Measurements from ENCODE around the gene PEX6.

Gene PEX6, protein sequence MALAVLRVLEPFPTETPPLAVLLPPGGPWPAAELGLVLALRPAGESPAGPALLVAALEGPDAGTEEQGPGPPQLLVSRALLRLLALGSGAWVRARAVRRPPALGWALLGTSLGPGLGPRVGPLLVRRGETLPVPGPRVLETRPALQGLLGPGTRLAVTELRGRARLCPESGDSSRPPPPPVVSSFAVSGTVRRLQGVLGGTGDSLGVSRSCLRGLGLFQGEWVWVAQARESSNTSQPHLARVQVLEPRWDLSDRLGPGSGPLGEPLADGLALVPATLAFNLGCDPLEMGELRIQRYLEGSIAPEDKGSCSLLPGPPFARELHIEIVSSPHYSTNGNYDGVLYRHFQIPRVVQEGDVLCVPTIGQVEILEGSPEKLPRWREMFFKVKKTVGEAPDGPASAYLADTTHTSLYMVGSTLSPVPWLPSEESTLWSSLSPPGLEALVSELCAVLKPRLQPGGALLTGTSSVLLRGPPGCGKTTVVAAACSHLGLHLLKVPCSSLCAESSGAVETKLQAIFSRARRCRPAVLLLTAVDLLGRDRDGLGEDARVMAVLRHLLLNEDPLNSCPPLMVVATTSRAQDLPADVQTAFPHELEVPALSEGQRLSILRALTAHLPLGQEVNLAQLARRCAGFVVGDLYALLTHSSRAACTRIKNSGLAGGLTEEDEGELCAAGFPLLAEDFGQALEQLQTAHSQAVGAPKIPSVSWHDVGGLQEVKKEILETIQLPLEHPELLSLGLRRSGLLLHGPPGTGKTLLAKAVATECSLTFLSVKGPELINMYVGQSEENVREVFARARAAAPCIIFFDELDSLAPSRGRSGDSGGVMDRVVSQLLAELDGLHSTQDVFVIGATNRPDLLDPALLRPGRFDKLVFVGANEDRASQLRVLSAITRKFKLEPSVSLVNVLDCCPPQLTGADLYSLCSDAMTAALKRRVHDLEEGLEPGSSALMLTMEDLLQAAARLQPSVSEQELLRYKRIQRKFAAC

DNA sequence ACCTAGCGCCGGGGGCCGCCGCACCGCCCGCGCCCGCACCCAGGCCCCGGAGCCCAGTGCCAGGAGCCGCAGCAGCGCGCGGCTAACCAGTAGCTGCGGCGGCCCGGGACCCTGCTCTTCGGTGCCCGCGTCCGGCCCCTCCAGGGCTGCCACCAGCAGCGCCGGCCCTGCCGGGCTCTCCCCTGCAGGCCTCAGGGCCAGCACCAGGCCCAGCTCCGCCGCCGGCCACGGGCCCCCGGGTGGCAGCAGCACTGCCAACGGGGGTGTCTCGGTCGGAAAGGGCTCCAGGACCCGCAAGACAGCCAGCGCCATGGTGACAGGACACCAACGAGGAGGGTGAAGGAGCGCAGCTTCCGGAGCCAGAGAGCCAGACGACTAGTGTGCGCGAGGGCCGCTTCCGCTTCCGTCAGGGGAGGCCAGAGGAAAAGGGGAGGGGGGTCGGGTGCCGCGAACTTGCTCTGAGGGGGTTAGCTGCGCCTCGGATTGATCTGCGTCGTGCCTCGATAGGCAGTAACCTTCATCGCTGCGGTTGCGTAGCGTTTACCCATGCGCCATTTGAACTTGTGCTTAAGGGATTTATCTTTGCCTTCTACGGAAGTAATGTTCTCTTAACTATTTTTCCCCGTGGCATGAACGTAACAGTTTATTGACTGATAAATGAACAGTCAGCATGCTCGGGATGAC, at the start of gene PEX6:
Gene PEX6 (minus strand): TSS at position 343 of the 684 bp plus-strand sequence. CDS start 31 bp downstream, at position 312.
- DNase-seq, result peak; percentile 89

DNA sequence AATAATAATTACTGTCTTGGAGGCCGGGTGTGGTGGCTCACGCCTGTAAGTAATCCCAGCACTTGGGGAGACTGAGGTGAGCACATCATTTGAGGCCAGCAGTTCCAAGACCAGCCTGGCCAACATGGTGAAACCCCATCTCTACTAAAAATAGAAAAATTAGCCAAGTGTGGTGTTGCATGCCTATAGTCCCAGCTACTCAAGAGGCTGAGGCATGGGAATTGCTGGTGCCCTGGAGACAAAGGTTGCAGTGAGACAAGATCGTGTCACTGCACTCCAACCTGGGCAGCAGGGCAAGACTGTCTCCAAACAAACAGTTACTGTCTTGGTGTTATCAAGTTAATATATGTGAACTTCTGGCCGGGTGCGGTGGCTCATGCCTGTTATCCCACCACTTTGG, 47.4 kb upstream of the PEX6 start:
- no peak for DNase-seq

DNA sequence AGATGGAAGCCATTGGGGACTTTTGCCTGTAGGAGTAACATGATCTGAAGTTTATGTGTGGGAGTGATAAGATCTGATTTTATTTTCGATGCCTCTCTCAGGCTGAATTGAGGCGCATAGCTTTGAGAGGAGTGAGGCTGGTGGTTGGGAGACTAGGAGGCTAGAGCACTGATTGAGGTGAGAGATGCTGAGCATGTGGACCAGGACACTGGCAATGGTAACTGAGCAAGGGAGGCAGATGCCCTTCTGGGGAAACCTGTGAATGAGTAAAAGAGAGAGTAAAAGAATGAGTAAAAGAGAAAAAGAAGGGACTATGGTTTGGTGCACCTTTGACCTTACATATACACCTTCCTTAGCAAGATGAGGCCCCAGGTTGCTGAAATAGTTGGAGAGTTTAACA, 45.5 kb upstream of the PEX6 start:
- DNase-seq, result no peak

DNA sequence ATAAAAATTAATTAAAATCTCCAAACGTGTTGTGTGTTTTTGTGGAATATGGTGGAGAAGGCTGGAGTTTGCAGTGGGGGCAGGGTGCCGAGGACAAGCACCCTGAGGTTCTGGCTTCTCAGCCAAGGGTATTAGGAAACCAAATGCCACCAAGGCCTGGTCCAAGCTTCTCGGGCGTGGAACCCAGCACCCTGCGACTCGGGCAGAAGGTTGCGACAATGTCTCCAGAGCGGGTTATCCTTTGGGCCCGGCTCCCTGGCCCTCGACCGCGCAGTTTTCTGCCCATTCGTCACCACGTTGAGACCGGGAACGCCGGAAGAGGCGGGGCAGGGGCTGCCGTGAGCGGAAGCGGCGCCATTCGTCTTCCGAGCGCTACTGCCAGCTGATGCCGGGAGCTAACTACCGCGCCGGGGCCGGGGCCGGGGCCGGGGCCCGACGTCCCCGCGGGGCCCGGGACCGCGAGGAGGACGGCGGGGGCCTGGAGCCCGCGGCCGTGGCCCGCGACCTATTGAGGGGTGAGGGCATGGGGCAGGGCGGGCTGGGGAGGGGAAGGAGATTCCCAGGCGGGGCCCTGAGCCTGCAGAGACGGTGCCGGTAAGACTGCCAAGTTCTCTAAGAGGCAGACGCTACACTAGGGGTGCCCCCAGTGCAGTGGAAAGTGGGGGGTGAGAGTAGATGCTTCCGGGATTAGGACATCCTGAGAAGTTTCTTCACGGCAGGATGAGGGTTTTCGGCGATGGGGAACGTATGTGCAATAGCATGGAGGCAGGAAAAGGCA, 42.5 kb upstream of the PEX6 start, which contains the start of gene RRP36:
Gene RRP36 (plus strand): TSS at position 354 of the 778 bp plus-strand sequence. CDS start 32 bp downstream, at position 386.
- DNase-seq, result peak; percentile 78

DNA sequence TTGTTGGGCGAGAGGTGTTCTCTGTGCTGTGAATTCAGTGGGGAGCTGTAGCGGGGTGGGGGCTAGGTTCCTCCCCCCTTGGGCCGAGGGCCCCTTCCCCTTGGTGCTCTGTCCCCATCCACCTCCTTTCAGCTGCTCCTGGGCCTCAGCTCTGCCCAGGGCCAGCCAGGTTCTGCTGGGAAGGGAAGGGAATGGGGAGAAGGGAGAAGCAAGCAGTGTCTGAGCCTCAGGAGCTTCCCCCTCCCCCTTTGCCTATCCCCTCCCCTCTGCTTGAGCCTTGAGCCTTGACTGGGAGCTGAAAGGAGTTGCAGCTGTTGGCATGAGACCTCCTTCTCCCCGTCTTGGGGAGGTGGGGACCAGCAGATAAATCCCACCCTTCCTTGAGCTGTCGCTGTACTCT, 41.9 kb upstream of the PEX6 start:
- DNase-seq, result no peak

DNA sequence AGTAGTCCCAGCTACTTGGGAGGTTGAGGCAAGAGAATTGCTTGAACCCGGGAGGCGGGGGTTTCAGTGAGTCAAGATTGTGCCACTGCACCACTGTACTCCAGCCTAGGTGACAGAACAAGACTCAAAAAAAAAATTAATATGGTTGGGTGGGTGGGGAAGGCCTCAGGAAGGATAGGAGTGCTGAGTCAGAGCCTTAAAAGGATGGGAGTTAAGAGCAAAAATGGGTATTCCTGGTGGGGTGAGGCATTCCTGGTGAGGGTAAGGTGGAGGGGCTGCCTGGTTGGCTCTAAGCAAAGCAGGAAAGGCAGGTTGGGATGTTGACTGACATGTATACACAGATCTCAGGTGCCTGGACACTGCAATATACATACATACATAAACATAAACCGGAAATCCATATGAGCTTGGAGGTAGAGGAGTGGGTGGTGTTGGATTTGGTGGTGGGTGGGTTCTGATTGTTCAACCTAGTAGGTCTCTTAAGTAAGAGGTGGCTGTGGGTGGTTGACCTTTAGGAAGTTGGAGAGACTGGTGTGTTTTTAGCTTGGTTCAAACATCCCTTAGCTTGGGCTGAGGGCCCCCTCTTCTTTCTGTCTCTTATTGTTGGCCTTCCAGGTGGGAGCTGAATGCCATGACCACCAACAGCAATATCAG, 41.2 kb upstream of the PEX6 start:
- no peak for DNase-seq

DNA sequence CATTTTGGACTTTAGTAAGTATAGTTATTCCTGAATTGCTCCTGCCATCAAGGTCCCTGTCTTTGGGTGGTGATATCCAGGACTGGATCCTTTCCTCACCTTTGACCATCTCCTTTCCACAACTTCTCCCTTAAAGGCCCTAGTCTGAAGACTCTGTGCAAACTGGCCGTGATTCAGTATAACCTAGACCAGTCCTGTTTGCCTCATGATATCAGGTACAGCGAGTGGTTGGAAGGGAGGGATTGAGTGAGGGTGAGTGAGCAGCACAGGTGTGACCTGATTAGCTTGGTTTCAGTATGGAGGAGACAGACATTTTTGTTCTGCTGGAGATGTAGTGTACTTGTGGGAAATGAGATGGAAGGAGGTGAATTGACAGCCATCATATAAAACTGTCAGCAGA, 40.2 kb upstream of the PEX6 start:
- no peak for DNase-seq

DNA sequence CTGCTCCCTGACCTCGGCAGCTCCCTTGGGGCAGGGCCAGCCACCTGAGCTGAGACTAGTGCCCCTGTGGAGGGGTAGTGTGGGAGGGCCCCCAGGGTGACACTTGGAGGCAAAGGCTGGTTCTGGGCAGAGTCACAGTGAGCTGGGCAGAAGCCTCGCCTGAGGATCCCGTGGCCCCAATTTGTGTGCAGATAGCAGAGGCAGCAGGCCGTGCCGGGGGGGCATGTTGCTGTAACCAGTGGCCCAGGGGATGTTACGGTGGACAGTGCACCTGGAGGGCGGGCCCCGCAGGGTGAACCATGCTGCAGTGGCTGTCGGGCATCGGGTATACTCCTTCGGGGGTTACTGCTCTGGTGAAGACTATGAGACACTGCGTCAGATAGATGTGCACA, 38.0 kb upstream of the PEX6 start:
- no peak for DNase-seq

DNA sequence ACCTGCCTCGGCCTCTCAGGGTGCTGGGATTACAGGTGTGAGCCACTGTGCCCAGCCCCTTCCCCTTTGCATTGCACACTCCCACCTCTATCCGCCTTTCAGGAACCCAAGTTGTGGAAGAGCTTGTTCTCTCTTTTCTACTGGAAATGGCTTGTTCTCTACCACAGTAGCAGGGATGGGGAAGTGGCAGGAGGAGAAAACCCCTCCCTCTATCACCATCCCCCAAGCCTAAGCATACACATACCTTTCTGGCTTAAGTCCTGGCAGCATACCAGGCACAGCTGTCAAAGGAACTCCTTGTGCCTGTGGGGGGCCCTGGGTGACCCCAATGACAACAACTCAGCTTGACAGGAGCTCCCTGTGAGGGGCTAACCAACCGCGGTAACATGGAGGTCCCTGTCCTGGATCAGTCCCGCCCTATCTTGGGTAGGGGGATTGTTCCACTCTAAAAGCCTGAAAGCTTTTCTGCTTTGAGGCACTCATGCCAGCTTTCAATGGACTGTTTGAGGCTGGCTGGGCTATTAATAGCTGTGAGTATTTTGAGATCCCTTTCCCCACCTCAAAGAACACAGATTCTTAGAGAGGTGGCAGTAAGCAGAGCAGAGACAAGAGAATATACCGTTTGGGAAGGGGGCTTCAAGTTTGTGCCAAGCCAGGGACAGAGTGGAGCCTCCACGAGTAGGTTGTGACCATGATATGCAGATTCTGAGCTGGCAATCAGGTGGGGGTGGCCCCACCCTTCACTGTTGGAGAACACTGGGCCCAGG, 37.4 kb upstream of the PEX6 start:
- no peak for DNase-seq

DNA sequence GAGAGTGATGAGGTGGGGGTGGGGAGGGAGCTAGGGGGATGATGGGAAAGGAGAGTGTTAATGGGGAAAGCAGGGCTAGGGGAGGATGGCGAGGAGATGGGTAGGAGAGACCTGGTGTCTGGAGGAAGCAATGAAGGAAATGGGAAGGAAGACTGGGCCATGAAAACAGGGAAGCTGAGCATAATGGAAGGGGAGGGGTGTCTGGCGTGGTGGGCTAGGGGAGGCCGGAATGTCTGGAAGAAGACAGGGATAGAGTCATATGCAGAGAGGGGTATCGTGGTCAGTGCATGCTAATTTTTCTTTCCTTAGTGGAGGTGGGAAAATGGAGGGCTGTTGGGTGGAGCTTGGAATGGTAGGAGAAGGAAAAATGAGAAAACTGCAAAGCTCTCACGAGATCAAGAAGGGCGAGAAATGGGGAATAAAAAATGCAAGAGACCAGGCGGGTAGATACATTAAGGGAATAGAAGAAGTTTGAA, 35.5 kb upstream of the PEX6 start:
- no peak for DNase-seq

DNA sequence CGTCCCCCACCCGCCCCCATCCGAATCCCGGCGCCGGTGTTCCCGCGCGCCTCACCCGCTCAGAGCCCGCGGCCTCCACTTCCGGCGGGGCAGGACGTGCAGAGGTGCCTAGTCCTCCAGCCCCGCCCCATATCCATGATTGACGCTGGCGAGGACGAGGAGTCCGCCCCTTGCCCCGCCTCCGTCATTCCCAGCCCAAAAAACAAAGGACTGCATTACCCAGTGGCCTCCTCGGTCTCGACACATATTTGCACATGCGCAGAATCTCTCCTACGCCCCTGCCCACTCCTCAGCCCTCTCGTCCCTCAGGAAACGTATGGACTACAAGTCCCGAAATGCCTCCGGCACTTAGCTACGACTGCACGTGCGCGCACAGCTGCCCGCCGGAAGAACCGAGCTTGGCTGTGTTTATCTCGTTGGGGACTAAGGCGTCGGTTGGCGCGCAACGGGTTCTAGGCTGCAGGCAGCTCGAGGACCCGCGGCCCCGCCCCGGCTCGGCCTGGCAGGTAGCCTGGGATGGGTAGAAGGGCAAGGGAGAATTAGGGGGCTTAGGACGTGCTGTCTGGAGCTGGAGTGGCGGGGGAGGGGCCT, 35.0 kb upstream of the PEX6 start, which contains the start of the genes KLHDC3 and MEA1:
Gene KLHDC3 (plus strand): TSS at position 407 of the 591 bp plus-strand sequence. CDS start 2,944 bp downstream, outside the sequence.
Gene MEA1 (minus strand): TSS at position 104 of the 591 bp plus-strand sequence. CDS start 133 bp downstream, outside the sequence.
- peak; percentile 99 for DNase-seq

DNA sequence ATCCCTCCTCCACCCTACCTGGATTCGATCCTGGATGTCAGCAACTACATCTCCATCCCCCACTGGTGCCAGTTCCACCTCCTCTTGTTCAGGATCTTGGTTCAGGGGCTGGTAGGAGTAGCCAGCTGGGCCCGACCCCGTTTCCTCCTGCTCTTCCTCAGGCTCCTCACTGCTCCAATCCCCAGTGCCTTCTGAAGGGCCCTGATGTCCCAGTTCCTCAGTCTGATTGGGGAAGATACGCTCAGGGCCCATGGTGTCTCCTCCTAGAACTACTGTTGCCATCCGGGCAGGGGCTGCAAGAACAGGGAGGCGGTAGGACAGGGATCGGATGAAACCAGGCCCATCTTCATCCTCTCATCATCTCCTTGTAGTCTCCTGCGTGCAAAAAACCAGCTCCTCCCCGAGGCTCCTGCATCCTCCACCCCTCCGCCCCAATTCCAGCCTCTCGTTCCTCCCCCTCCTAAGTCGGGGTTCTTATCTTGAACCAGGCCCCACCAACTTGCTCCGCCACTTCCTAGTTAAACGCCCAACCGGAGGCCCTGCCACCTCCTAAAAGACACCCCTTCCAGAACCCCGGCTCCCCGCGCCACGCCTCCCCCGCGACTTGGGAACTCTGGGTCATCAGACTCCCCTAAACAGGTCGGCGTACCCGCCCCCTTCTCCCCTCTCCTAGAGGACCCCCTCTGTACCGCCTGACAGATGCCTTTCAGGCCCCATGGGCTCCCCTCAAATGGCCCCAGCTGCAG, 34.3 kb upstream of the PEX6 start:
- no peak for DNase-seq

DNA sequence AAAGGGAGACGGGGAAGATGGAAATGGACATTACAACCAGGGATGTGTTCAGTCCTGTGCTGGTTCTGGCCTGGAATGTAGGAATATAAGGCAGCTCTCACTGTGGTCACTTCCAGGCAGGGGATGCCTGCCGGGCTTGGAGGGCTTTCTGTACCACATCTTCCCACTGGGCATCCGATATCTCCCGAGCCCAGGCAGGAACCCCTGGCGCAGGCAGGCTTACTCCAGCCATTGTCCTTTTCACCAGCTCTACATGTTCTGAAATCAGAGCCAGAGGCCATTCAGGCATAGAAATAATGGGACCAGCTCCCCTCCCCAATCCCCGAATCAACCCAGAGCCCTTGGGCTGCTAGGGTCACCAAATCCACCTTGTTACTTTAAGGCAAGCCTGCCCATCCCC, 33.4 kb upstream of the PEX6 start:
- DNase-seq, result no peak

DNA sequence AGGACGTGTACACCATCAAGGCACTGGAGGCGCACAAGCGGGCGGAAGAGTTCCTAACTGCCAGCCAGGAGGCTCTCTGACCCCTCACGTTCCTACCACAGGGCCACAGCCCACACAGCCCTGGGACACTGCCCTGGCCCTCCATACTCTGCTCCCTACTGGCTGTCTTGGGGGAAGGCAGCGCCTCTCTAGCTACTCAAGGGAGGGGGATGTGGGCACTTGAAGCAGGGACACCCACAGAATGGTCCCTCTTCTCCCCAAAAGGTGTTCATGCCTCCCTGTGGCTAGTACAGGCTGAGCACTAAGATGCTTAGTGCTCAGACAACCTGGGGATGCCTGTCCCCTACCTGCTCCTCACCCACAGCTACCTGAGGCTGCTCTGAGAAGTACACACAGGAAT, 32.2 kb upstream of the PEX6 start:
- DNase-seq, result no peak

DNA sequence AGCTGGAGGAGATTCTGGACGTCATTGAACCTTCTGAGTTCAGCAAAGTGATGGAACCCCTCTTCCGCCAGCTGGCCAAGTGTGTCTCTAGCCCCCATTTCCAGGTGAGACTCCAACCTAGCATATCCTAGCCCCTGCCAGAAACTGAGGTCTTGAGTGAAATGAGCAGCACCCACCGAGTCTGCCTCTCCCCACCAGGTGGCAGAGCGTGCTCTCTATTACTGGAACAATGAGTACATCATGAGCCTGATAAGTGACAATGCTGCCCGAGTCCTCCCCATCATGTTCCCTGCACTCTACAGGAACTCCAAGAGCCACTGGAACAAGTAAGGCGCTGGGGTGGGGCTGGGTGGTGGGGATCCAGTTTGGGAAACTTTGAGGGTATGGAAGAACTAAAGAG, 30.1 kb upstream of the PEX6 start:
- DNase-seq, result peak; percentile 34

DNA sequence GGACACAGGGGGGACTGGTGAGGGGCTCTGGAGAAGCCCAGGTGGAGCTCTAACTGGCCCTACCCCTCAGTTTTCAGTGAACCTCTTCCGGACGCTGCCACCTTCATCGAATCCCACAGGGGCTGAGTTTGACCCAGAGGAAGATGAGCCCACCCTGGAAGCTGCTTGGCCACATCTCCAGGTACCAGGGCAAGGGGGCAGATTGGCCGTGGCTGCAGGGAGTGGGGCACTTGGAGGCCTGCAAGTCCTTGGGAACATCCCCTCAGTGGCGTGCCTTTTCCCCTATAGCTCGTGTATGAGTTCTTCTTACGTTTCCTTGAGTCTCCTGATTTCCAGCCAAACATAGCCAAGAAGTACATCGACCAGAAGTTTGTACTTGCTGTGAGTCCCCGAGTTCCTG, 28.1 kb upstream of the PEX6 start:
- DNase-seq, result no peak

DNA sequence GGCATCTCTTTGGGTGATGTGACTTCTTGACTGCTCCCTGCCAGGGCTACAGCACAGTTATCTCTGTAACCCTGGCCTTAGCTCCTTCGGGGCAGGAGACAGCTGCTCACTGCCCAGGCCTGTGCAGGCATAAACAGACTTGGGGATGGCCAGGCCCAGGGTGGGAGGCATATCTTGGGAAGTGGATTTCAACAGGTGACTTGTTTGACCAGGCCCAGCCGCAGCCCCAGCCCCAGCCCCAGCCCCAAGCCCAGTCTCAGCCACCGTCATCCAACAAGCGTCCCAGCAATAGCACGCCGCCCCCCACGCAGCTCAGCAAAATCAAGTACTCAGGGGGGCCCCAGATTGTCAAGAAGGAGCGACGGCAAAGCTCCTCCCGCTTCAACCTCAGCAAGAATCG, 27.3 kb upstream of the PEX6 start:
- DNase-seq, result no peak

DNA sequence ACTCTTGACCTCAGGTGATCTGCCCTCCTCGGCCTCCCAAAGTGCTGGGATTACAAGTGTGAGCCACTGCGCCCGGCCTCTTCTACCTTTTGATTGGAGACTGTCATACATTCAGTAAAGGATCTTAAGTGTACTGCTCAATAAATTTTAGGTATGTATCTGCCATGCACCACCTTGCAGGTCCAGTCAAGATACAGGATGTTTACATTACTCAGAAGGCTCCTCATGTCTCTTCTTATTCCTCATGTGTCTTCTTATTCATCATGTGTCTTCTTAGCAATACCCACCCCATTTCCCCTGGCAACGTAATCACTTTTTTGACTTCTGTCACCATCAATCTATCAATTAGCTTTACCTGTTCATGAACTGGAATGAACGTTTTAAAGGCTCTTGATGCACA, 26.9 kb upstream of the PEX6 start:
- DNase-seq, result no peak

DNA sequence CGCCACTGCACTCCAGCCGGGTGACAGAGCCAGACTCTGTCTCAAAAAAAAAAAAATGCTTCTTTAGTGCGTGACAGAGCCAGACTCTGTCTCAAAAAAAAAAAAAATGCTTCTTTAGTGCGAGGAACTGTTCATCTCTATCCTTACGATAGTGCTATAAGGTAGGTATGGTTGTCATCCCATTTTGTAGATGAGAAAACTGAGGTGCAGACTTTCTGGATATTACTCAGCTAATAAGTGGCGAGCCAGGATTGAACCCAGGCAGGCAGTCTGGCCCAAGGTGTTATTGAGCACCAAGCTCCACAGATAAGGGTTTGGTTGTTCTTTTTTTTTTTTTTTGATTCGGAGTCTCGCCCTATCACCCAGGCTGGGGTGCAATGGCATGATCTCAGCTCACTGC, 22.9 kb upstream of the PEX6 start:
- DNase-seq, result no peak
